ENCODE data around the gene MTREX.
A peak's percentile ranks its signal among the peaks of the same experiment; 100 is the strongest.

Gene MTREX

DNA sequence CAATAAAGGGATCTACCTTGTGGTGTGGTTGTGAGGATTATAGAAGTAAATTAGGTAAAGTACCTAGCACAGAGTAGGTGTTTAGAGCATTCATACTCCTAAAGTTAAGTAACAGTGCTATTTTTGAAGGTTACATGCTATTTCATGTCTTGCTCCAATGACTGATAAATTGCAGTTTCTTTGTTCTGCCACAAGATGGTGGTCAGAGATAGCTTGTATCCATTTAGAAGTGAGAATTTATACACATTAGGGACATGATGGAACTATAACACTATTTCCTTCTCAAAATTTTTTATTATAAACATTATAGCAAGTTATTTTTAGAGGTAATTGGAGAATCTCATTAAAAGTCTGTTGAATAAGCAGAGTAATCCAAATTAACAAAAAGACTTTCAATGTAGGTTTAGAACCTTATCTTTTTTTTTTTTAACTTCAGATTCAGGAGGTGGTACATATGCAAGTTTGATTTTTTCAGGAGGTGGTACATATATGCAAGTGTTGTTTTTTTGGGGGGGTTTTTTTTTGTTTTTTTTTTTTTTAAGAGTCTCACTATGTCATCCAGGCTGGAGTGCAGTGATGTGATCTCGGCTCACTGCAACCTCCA, 17.1 kb downstream of the MTREX start:
- no peak for DNase-seq (ENCODE audit: low read depth)

DNA sequence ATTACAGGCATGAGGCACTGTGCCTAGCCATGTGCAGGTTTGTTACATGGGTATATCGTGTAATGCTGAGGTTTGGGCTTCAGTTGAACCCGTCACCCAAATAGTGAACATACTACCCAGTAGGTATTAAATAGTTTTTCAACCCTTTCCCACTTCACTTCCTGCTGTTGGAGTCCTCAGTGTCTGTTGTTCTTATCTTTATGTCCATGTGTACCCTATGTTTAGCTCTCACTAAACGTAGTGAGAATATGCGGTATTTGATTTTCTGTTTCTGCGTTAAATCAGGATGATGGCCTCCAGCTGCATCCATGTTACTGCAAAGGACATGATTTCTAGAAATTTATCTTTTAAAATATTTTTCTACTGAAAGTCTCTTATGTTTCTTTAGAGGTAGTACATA, 17.8 kb downstream of the MTREX start:
- no peak for DNase-seq (ENCODE audit: low read depth)

DNA sequence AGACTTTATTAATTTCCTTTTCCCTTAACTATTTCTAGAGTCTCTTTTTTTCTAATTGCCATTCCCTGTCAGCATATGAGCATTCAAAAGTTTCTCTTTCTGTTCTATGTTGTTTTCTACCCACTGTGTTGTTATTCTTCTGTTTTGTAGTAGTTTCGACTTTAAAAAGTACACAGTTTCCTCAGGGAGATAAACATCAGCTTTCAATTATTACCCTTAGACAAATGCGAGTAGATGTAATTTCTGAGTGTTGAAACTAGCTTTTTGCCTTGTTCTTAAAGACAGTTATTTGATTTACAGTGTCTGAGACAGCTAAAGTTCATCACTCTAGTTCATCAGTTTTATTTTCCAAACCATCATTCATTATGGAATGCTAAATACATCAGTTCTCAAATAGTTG, 19.5 kb downstream of the MTREX start:
- no peak for DNase-seq (ENCODE audit: low read depth)

DNA sequence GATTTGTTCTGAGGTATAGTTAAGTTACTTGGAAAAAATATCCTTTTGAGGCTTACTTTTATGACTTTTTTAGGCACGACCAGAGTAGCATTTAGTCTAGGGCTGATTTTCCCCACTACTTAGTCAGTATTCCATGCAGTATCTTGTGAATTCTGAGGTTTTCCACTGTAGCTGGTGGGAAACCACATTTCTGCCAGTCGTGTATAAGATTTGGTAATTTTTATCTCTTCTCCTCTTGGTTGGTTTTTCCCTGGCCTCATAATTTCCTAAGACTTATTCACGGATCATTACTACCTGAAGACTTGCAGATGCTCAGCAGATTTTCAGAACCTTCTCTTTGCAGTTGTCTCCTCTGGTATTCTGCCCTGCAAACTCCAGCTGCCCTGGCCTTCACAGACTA, 23.5 kb downstream of the MTREX start:
- DNase-seq (ENCODE audit: low read depth): no peak

DNA sequence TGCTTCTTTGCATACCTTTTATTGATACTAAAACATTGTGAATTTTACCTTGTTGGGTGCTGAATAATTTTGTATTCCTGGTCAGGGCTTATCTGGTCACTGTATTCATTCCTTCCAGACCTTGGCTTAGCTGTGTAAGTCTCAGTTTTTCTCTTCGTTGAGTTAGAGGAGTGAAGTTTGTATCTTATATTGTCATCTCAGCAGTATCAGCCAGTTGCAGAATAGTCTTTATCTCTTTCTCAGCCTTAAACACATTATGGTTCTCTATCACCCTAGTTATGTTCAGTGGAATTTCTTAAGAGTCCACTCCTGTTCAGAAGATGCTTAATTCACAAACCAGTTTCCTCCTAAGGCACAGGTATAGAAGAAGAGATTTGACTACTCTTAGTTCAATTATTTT, 25.2 kb downstream of the MTREX start:
- DNase-seq (ENCODE audit: low read depth): no peak

DNA sequence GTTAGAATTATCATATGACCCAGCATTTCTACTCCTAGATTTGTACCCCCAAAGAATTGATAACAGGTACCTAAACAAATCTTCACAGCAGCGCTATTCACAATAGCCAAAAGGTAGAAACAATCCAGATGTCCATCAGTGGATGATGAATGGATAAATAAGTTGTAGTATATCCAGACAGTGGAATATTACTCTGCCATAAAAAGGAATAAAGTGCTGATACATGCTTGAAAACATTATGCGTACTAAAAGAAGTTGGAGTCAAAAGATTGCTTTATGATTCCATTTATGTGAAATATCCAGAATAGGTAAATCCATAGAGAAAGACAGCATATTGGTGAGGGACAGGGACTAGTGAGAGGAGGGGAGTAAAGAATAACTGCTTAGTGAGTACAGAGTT, 26.0 kb downstream of the MTREX start:
- no peak for DNase-seq (ENCODE audit: low read depth)

DNA sequence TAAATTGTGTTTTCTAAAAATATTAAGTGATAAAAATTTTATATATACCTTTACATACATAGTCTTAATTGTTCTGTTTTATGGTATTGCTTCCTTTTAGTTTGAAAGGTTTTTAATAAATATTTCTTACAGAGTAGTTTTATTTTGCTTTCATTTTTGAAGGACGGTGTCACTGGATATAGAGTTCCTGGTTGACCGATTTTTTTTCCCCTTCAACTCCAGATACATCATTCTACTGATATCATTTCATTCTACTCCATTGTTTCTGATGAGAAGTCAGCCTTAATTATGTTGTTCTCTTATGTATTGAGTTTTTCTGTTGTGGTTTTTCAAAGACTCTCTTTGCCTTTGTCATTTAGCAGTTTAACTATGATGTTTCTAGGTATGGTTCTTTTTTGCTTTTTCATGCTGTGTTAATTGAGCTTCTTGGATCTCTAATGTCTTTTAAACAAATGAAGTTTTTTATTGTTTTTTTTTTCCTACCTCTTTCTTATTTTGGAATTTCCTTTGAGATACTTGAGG, 30.4 kb downstream of the MTREX start:
- no peak for DNase-seq (ENCODE audit: low read depth)

DNA sequence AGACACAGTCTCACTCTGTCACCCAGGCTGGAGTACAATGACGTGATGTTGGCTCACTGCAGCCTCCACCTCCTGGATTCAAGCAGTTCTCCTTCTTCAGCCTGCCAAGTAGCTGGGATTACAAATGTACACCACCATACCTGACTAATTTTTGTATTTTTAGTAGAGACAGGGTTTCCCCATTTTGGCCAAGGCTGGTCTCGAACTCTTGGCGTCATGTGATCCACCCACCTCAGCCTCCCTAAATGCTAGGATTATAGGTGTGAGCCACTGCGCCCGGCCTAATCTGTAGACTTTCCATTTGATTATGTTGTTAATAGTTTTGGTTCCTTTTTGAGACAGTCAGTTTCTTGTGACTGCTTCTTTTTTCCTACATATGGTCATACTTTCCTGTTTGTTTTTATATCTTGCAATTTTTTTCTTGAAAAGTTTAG, 31.0 kb downstream of the MTREX start:
- DNase-seq (ENCODE audit: low read depth): no peak

DNA sequence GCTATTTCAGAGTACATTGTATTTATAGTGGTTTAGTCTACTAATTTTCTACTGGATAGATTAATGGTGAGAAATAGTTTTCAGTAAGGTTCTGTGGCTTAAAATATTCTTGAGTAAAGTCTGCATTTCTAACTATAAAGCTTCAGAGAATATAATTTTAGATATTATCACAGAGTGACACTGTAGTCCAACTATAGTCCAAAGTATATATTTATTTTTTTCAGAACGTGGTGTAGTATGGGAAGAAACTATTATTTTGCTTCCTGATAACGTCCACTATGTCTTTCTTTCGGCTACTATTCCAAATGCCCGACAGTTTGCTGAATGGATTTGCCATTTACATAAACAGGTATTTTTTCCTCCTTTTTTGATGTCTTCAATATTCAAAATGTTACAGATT, 35.3 kb downstream of the MTREX start:
- DNase-seq (ENCODE audit: low read depth): no peak

DNA sequence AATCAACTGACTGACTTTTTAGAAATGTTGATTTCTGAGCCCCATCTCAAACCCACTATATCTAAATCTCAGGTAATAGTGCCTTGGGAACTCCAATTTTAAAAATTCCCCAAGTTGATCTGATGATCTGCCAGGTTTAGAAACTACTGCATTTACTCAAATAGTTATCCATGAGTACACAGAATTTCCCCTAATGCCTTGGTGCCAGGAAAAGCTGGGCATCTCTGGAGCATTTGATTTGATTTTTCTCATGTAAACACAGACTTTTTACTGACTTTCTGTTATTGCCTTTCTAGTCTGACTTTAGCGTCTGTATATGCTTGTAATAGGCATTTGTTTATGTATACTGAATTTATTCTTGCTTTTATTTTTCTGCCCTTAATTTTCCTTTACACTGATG, 35.8 kb downstream of the MTREX start:
- DNase-seq (ENCODE audit: low read depth): no peak

DNA sequence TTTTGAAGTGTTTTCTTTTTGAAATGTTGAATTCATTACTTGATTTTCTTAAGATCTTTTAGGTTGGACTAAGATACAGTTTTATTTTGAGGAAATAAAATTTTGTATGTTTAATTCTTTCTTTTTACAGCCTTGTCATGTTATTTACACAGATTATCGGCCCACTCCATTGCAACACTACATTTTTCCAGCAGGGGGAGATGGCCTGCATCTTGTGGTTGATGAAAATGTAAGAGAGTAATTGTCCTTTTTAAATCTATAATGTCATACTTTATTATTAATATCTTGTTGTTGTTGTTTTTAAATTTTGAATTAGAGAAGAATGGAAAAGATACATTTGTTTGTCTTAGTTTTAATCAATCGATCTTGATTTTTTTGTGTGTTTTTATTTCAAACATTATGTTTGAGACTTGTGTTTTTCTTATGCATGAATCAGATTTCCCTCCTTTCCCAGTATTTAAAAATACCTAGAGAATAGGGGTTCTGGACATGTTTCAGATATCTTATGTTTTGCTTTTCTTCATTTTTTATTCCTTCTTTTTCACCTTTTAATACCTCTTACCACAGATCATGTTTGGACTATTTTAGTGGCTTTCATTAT, 36.7 kb downstream of the MTREX start:
- peak; percentile 17 for DNase-seq (ENCODE audit: low read depth)

DNA sequence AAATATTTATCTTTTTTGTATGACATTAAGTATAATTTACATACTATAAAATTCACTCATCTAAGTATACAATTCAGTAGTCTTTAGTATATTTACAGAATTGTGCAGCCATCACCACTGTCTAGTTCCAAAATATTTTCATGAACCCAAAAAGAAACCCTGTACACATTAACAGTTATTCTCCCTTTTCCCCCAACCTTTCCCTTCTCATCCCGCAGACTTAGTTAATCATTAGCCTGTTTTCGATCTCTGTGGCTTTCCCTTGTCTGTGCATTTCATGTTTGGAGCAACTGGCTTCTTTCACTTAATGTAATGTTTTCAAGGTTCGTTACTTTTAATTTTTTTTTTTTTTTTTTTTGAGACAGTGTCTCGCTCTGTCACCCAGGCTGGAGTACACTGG, 37.5 kb downstream of the MTREX start:
- no peak for DNase-seq (ENCODE audit: low read depth)

DNA sequence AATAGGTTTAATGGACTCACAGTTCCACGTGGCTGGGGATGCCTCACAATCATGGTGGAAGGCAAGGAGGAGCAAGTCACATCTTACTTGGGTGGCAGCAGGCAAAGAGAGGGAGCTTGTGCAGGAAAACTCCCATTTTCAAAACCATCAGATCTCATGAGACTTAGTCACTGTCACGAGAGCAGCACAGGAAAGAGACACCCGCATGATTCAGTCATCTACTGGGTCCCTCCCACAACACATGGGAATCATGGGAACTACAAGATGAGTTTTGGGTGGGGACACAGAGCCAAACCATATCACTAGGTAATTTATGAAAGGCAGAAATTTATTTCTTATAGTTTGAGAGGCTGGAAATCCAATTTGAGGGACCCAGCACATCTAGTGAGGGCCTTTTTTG, 40.0 kb downstream of the MTREX start:
- no peak for DNase-seq (ENCODE audit: low read depth)

DNA sequence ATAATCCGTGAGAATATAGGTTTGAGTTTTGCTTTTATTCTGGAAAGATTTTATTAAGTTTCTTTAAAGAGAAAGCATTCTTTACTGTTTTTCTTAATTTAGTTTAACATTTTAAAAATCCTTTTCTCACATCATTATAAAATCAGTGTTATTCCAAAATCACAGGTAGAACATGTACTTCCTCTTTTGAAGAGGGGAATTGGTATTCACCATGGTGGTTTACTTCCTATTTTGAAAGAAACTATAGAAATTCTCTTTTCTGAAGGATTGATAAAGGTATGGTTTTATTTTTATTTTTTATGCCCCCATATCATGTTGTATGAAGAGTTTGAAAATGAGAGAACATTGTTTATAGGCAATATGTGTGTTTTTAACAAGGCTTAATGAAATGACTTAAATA, 43.0 kb downstream of the MTREX start:
- no peak for DNase-seq (ENCODE audit: low read depth)

DNA sequence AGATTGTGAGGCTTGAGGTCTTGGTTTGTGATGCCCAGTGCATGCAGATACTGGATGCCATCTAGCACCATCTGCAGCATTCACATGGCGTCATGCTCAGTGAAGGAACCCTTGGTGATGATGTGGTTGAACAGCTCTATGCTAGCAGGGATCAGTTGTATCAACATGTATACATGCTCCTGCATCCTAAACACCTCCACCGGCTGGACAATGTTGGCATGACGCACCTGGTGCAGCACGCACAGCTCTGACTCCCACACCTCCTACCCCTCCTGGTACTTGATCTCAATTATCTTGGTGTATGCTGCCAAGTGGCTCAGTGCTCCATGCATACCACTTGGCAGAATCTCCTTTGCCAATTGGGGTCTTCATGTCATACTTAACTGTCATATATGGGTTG, 49.1 kb downstream of the MTREX start:
- DNase-seq (ENCODE audit: low read depth): no peak

DNA sequence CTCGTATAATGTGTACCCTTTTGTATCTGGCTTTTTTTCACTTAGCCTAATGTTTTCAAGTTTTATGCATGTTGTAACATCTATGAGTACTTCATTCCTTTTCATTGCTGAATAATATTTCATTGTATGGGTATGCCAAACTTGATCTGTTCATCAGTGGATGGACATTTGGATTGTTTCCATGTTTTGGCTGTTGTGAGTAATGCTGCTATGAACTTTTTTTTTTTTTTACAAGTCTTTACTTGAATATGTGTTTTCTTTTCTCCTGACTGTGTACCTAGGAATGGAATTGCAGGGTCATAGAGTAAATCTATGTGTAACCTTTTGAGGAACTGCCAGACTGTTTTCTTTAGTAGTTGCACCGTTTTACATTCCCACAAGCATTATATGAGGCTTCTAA, 52.4 kb downstream of the MTREX start:
- no peak for DNase-seq (ENCODE audit: low read depth)

DNA sequence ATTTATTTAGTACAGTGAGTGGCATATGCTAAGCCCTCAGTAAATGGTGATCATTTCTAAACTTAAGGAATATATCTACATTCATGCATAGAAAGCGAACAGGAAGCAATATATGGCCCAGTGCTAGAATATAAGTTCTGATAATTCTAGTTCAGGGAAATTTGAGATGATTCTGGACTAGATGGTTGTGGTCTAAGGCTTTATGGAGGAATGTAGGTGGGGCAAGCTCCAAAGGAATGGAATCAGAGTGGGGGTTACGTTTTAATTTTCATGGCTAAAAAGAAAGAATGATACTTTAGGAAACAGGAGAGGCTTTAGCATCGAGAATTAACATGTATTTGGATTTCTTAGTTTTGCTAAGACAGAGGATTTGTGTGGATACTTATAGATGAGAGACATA, 56.1 kb downstream of the MTREX start:
- no peak for DNase-seq (ENCODE audit: low read depth)

DNA sequence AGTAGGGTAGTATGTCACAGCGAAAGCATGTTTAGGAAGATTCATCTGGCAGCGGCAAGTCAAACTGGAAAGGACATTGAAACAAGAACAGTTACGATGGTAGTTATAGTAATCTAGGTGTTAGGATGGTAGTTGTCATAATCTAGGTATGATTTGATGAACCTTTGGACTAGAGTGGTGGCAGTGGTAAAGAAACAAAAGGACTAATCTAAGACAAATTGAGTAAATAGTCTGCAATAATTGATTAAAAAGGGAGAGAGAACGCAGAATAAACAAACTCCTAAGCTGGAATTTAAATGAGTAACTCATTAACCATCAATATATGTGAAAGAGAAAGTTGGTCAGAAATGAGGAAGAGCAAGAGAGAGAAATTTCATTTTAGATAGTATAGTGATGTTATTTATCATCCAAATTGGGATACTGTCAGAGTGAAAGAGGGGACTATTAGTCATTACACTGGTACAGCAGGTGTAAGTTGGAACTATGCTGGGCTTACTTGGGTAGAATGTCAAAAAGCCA, 56.8 kb downstream of the MTREX start:
- no peak for DNase-seq (ENCODE audit: low read depth)

DNA sequence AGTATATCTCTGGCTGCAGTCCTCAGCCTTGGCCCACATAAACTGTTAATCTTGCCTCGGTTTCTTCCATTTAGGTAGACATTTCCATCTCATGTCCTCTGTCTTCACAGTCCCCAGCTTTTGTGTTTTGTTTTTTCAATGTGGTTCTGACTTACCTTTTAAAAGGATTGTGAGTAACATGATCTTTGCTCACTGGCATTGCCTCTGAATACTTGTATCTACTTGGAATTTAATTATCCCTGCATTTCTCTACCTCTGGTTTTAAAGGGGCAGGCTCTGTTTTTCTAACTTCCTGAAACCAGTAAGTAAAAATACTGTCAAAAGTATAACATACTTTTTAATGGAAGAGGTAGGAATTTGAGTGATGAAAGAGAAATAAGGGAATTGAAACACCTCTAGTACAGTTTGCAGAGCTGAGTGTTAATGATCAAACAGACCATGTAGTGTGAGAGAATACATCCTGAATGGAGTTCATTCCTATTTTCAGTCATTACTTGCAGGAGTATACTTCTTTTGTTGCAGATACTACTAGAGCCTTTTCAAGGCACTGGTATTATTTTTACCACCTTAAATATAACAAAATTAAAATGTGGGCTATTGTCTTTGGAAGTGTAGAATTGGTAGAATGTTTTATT, 62.6 kb downstream of the MTREX start:
- no peak for DNase-seq (ENCODE audit: low read depth)

DNA sequence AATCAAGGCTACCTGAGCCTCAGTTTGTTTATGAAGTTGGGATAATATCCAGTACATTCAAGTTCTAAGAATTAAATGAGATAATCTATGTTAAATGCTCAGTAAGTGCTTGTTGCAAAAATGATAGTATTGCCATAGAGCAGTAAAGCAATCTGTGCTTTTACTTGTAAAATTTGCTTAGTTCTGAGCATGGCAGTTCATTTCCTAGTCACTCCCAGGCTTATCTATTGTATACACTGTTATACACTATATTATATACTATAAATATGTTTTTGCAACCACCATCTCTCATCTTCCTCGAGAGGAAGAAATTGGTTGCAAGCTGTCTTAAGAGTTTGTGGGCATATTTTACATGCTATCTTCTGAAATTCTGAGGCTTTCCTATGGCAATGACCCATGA, 63.4 kb downstream of the MTREX start:
- no peak for DNase-seq (ENCODE audit: low read depth)

DNA sequence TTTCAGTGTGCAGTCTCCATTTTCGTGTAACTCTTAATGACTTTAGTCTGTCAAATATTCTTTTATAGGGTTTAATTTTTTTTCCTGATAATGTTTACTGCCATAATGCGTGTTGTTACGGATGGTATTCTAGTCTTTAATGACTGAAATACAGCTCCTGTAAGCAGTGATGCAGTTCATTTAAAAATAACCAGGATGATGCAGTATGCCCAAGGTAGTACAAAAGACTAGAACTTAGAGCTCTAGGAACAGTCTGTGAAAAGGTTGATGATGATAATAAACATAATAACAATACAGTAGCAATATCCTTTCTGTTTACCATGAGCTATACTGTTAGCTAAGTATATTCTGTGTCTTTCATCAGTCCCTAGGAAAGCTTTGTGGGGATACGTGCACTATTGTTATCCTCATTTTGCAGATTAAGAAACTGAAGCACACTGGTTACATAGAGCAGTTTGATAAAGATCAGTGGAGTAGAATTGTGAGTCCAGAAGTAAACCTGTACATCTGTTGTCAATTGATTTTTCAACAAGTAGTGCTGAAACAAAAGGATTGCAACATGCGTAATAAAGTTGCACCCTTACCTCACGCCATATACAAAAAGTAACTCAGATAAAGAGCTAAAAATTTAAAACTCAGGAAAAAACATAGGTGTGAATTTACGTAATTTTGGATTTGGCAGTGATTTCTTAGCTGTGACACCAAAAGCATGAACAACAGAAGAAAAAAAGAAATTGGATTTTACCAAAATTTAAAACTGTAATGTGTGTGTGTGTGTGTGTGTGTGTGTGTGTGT, 64.5 kb downstream of the MTREX start:
- no peak for DNase-seq (ENCODE audit: low read depth)

DNA sequence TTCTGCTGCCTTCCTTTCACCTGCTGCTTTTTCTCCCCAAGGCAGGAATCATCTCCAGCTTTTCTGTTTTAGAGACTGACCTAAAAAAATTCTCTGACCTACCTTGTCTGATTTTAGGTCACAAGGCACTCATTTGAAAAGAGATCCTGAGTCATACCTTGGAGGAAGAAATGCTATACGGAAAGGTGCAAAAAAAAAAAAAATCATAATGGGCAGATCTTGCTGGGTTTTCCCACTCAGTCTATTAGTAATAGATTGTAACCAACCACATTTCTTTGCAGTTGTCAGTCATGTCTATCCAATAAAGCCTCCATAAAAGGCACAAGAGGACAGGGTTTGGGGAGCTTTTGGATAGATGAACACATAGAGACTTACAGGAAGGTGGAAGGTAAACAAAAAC, 70.0 kb downstream of the MTREX start:
- DNase-seq (ENCODE audit: low read depth): no peak

DNA sequence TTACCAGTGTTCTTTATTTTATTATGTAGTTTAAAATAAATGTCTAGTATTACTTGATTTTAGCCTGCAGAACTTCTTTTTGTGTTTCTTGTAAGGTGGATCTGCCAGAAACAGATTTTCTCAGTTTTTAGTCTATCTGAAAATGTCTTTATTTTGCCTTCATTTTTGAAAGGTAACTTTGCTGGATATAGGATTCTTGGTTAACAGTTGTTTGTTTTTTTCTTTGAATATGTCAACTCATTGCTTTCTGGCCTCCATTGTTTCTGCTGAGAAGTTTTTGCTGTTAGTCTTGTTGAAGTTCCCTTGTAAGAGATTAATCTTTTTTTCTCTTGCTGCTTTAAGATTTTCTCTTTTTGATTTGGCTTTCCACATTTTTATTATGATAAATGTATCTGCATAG, 75.5 kb downstream of the MTREX start:
- no peak for DNase-seq (ENCODE audit: low read depth)
